GM21367 (cell line): Measurements from ENCODE around the gene SLC9A9.

ENCODE experiments used
- ATAC-seq: cut with Tn5 transposase; IDR thresholded peaks from one replicate; pipeline ENCODE4 v1.9.1; 2021; ENCODE audit not compliant: unreplicated experiment

Gene SLC9A9

GRCh38 chr3:143763564-143764162 is 84.6 kb downstream of the SLC9A9 start:
- ATAC-seq, result no peak

GRCh38 chr3:143757691-143758090 is 90.6 kb downstream of the SLC9A9 start:
- ATAC-seq, result no peak

GRCh38 chr3:143755978-143756377 is 92.3 kb downstream of the SLC9A9 start:
- ATAC-seq, result no peak

GRCh38 chr3:143754090-143754489 is 94.2 kb downstream of the SLC9A9 start:
- no peak for ATAC-seq

- ATAC-seq, result no peak
These were observed 94.8 kb downstream of the SLC9A9 start for GRCh38 chr3:143753456-143753855.

- ATAC-seq, result no peak
These were observed 95.3 kb downstream of the SLC9A9 start for GRCh38 chr3:143753006-143753405.

GRCh38 chr3:143751643-143752178 is 96.6 kb downstream of the SLC9A9 start:
- ATAC-seq, result peak; percentile 79

GRCh38 chr3:143750841-143751240 is 97.4 kb downstream of the SLC9A9 start:
- ATAC-seq, result no peak

- ATAC-seq, result no peak
These were observed 98.3 kb downstream of the SLC9A9 start for GRCh38 chr3:143749926-143750325.

- no peak for ATAC-seq
These were observed 111.2 kb downstream of the SLC9A9 start for GRCh38 chr3:143737065-143737464.

- no peak for ATAC-seq
These were observed 111.9 kb downstream of the SLC9A9 start for GRCh38 chr3:143736205-143736997.

- ATAC-seq, result no peak
These were observed 116.5 kb downstream of the SLC9A9 start for GRCh38 chr3:143731776-143732175.

- ATAC-seq, result no peak
These were observed 116.9 kb downstream of the SLC9A9 start for GRCh38 chr3:143731320-143731719.

GRCh38 chr3:143727391-143727790 is 120.9 kb downstream of the SLC9A9 start:
- no peak for ATAC-seq

- no peak for ATAC-seq
These were observed 121.5 kb downstream of the SLC9A9 start for GRCh38 chr3:143726727-143727126.

GRCh38 chr3:143720381-143720780 is 127.9 kb downstream of the SLC9A9 start:
- ATAC-seq, result no peak

GRCh38 chr3:143718463-143718862 is 129.8 kb downstream of the SLC9A9 start:
- ATAC-seq, result no peak

- no peak for ATAC-seq
These were observed 131.5 kb downstream of the SLC9A9 start for GRCh38 chr3:143716731-143717130.

GRCh38 chr3:143712522-143712921 is 135.7 kb downstream of the SLC9A9 start:
- ATAC-seq, result no peak

- ATAC-seq, result no peak
These were observed 140.4 kb downstream of the SLC9A9 start for GRCh38 chr3:143707848-143708247.

GRCh38 chr3:143700431-143700975 is 147.8 kb downstream of the SLC9A9 start:
- no peak for ATAC-seq

- ATAC-seq, result no peak
These were observed 148.8 kb downstream of the SLC9A9 start for GRCh38 chr3:143699424-143699823.
